ENCODE results near the gene C14orf180.

C14orf180 gene

DNA sequence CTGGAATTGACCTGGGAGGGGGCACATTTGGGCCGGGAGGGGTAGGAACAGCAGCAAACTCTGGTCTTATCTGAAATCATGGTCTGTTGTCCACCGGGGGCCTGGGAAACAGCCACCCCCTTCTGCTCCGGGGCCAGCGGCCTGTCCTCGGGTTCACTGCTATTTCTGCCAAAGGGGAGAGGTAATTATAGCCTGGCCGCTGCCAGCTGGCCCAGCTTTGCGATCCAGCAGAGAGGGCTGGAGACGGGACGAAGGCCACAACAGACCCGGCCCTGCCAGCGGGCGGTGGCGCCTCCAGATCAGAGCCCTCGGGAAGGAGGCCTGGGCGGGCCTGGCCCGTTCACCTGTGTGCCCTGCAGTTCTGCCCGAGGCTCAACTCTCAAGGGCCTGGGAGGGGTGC lies at the start of gene C14orf180:
TSS of gene C14orf180 (plus strand) at position 258 of the 400 bp plus-strand sequence. CDS start 6,667 bp downstream, outside the sequence.
- no peak within 1 kb of the TSS for H3K27ac ChIP-seq (ENCODE audit: low read depth, low read length)
- H3K4me3 ChIP-seq (ENCODE audit: insufficient read depth, low read length, poor library complexity, severe bottlenecking) = no peak within 1 kb of the TSS
- no peak within 1 kb of the TSS for H3K9ac ChIP-seq (ENCODE audit: low read length)
- no peaks in the 10 kb centered on the region for H3K36me3 ChIP-seq (ENCODE audit: low read length)
- H3K9me2 ChIP-seq (replicated peaks; ENCODE audit: insufficient read depth, low read length) = no peaks in the 10 kb centered on the region
- TF ChIP-seq, protein P1, sequence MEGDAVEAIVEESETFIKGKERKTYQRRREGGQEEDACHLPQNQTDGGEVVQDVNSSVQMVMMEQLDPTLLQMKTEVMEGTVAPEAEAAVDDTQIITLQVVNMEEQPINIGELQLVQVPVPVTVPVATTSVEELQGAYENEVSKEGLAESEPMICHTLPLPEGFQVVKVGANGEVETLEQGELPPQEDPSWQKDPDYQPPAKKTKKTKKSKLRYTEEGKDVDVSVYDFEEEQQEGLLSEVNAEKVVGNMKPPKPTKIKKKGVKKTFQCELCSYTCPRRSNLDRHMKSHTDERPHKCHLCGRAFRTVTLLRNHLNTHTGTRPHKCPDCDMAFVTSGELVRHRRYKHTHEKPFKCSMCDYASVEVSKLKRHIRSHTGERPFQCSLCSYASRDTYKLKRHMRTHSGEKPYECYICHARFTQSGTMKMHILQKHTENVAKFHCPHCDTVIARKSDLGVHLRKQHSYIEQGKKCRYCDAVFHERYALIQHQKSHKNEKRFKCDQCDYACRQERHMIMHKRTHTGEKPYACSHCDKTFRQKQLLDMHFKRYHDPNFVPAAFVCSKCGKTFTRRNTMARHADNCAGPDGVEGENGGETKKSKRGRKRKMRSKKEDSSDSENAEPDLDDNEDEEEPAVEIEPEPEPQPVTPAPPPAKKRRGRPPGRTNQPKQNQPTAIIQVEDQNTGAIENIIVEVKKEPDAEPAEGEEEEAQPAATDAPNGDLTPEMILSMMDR (IDR thresholded peaks at IDR 0.05; ENCODE audit: insufficient read depth, low read length, poor library complexity, severe bottlenecking) = no peak
- TF ChIP-seq EZH2phosphoT487 (conservative IDR thresholded peaks at IDR 0.05; ENCODE audit: low read length) = no peak
- no peak within 1 kb of the TSS for H3K4me2 ChIP-seq (ENCODE audit: low read depth, low read length, poor library complexity, severe bottlenecking)
- no peak within 1 kb of the TSS for H2AFZ ChIP-seq (ENCODE audit: low read depth, low read length, severe bottlenecking)
- H3F3A ChIP-seq (ENCODE audit: insufficient read depth) = no peaks in the 10 kb centered on the region
- H3K27me3 ChIP-seq (ENCODE audit: low read length) = no peaks in the 10 kb centered on the region
- no peaks in the 10 kb centered on the region for H3K79me2 ChIP-seq (ENCODE audit: insufficient read depth, low read length)
- no peaks in the 10 kb centered on the region for H4K20me1 ChIP-seq (ENCODE audit: low read depth, low read length)
- H3K9me3 ChIP-seq (ENCODE audit: insufficient read depth, low read length) = no peaks in the 10 kb centered on the region

DNA sequence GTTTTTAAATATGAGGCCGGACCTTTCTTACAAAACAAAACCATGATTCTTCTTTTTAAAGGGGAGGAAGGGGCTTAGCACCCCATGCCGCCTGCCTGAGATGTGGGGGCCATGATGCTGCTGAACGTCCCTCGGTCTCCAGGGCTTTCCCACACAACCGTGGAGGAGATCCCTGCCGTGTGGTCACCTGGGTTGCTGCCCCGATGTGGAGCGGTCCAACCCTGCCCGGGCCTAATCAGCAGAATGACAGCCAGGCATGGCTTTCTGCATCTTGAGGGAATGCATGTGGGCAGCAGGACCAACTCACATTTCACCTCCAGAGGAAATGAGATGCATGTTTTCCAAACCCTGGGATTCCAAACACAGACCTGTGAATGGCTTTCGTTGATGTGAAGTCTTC lies 48.9 kb upstream of the C14orf180 start:
- no peaks in the 10 kb centered on the region for H4K20me1 ChIP-seq (ENCODE audit: low read depth, low read length)
- no peak overlapping the region for H2AFZ ChIP-seq (ENCODE audit: low read depth, low read length, severe bottlenecking)
- H3K9me2 ChIP-seq (replicated peaks; ENCODE audit: insufficient read depth, low read length) = no peaks in the 10 kb centered on the region
- H3K27ac ChIP-seq (ENCODE audit: low read depth, low read length) = no peak overlapping the region
- no peaks in the 10 kb centered on the region for H3K27me3 ChIP-seq (ENCODE audit: low read length)
- H3K9ac ChIP-seq (ENCODE audit: low read length) = no peak overlapping the region
- no peak overlapping the region for H3K4me3 ChIP-seq (ENCODE audit: insufficient read depth, low read length, poor library complexity, severe bottlenecking)
- TF ChIP-seq, protein P1 (IDR thresholded peaks at IDR 0.05; ENCODE audit: insufficient read depth, low read length, poor library complexity, severe bottlenecking) = no peak
- TF ChIP-seq EZH2phosphoT487 (conservative IDR thresholded peaks at IDR 0.05; ENCODE audit: low read length) = no peak
- H3K79me2 ChIP-seq (ENCODE audit: insufficient read depth, low read length) = no peaks in the 10 kb centered on the region
- no peaks in the 10 kb centered on the region for H3F3A ChIP-seq (ENCODE audit: insufficient read depth)
- no peak overlapping the region for H3K4me2 ChIP-seq (ENCODE audit: low read depth, low read length, poor library complexity, severe bottlenecking)
- no peaks in the 10 kb centered on the region for H3K9me3 ChIP-seq (ENCODE audit: insufficient read depth, low read length)
- H3K36me3 ChIP-seq (ENCODE audit: low read length) = no peaks in the 10 kb centered on the region

DNA sequence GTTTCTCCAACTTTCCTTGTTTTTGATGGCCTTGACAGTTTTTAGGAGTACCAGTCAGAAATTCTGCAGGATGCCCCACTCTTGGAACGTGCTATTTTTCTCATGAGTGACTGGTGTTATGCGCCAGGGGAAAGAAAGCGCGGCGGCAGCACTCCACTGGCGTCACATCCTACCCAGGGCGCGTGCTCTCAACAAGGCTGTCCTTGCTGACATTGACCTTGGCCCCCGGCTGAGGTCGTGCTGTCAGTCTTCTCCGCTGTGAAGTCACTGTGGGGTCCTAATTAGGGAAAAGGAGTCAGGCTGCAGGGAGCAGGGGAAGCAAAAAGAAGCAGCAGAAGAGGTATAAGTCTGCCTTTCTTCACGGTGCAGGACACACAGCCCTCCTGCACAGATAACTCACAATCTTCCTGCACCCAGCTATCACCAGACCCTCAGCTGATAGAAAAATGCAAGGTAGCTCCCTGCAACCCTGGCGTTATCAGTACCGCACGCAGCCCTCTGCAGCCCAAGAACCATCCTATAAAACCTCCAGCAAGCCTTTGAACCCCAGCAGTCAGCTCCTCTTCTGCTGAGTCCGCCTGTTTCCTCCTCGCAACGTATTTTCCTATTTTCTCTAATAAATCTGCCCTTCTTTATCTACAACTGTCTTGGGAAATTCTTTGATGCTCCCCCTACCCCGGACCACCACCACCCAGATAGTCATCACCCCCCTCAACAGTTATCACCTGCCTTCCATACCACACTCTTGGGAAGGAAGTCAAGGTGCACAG lies 48.0 kb upstream of the C14orf180 start:
- Histone ChIP-seq H3K9ac (ENCODE audit: low read length) (no peak overlapping the region), H3K27me3 (ENCODE audit: low read length) (no peaks in the 10 kb centered on the region), H3K4me3 (ENCODE audit: insufficient read depth, low read length, poor library complexity, severe bottlenecking) (no peak overlapping the region), H3K4me2 (ENCODE audit: low read depth, low read length, poor library complexity, severe bottlenecking) (no peak overlapping the region), H3K27ac (ENCODE audit: low read depth, low read length) (no peak overlapping the region), H3K36me3 (ENCODE audit: low read length) (no peaks in the 10 kb centered on the region), H4K20me1 (ENCODE audit: low read depth, low read length) (no peaks in the 10 kb centered on the region), H3K9me3 (ENCODE audit: insufficient read depth, low read length) (no peaks in the 10 kb centered on the region), H3K9me2 (replicated peaks; ENCODE audit: insufficient read depth, low read length) (no peaks in the 10 kb centered on the region), H3K79me2 (ENCODE audit: insufficient read depth, low read length) (no peaks in the 10 kb centered on the region), H2AFZ (ENCODE audit: low read depth, low read length, severe bottlenecking) (no peak overlapping the region), H3F3A (ENCODE audit: insufficient read depth) (no peaks in the 10 kb centered on the region)
- no peak for TF ChIP-seq EZH2phosphoT487 (conservative IDR thresholded peaks at IDR 0.05; ENCODE audit: low read length)
- TF ChIP-seq, protein P1 (IDR thresholded peaks at IDR 0.05; ENCODE audit: insufficient read depth, low read length, poor library complexity, severe bottlenecking) = no peak

All from SU-DHL-6 (cell line).